ENCODE measurements around the gene RNF31. TPM values are rescaled to one million over a fixed set of nuclear protein-coding genes. Genes with fewer than 3 reads are reported as not detected.

RNF31 gene
- total and polyA plus RNA-seq, 4 experiments from 2014 or later, result 44.3 to 113 (median 91.8) TPM

GRCh38 chr14:24123424-24124417, 23.6 kb upstream of the RNF31 start:
- ChIA-PET CTCF (ENCODE audit: partially characterized antibody) (interaction anchor here (1.3 to 3.7 kb wide), 3 partner anchors 13 to 184 kb away, joined by 4 to 14 read pairs (median 6); partner anchors contain the start of genes CIDEB and PSME1), POLR2A (ENCODE audit: partially characterized antibody) (interaction anchor here (1.3 to 1.6 kb wide), 3 partner anchors 9 to 12 kb away, joined by 4 to 5 read pairs (median 4); partner anchors contain the start of gene PSME1)
- no peak for DNase-seq
- Mint-ChIP-seq H3K4me3 (no peak overlapping the region), H3K36me3 (peaks cover 43 to 44% of the 10 kb centered on the region in 2 donors), H3K27ac (peak overlapping the region in 5 of 7 donors; percentile 9 to 61 (median 51)), H3K9me3 (no peaks in the 10 kb centered on the region), H3K4me1 (peaks cover 2 to 6% (median 4%) of the 10 kb centered on the region in 4 donors), H3K27me3 (no peaks in the 10 kb centered on the region)
- Histone ChIP-seq H3K4me1 (ENCODE audit: insufficient read depth, low read length) (no peaks in the 10 kb centered on the region), H3K27ac (ENCODE audit: low read depth, low read length) (no peak overlapping the region), H3K9me3 (ENCODE audit: control insufficient read depth in 1 of 2, low read length in 2 of 2) (no peaks in the 10 kb centered on the region), H3K27me3 (ENCODE audit: insufficient read depth, low read length) (no peaks in the 10 kb centered on the region), H3K4me3 (ENCODE audit: low read length in 2 of 2) (no peak overlapping the region), H3K36me3 (ENCODE audit: insufficient read depth, low read length) (peaks cover 47% of the 10 kb centered on the region)
- intact Hi-C loops (cut with micrococcal nuclease), result no loop called here

DNA sequence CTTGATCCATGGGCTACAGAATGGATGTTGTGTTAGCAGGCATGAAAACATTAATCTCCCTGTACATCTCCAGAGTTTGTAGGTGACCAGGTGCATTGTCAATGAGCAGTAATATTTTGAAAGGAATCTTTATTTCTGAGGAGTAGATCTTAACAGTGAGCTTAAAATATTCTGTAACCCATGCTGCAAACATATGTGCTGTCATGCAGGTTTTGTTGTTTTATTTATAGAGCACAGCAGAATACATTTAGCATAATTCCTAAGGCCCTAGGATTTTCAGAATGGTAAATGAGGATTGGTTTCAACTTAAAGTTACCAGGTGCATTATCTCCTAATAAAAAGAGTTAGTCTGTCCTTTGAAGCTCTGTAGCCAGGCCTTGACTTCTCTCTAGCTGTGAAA, 20.4 kb upstream of the RNF31 start:
- DNase-seq, result no peak
- Histone ChIP-seq H3K36me3 (ENCODE audit: insufficient read depth, low read length) (peaks cover 19% of the 10 kb centered on the region), H3K27me3 (ENCODE audit: insufficient read depth, low read length) (no peaks in the 10 kb centered on the region), H3K4me1 (ENCODE audit: insufficient read depth, low read length) (peaks cover 4% of the 10 kb centered on the region), H3K4me3 (ENCODE audit: low read length in 2 of 2) (no peak overlapping the region), H3K27ac (ENCODE audit: low read depth, low read length) (no peak overlapping the region), H3K9me3 (ENCODE audit: control insufficient read depth in 1 of 2, low read length in 2 of 2) (no peaks in the 10 kb centered on the region)
- POLR2A ChIA-PET (ENCODE audit: partially characterized antibody), result interaction anchor here (1.1 to 16.1 kb wide), 4 partner anchors 9 to 20 kb away, joined by 3 to 347 read pairs (median 8); partner anchors contain the start of genes DCAF11, EMC9, NRL and PSME1
- H3K27me3 Mint-ChIP-seq, result no peaks in the 10 kb centered on the region
- no peak overlapping the region for H3K4me3 Mint-ChIP-seq
- CTCF ChIA-PET (ENCODE audit: partially characterized antibody), result interaction anchor here (0.9 to 3.7 kb wide), 3 partner anchors 11 to 74 kb away, joined by 3 to 14 read pairs (median 7); no protein-coding TSS in a partner anchor
- peaks cover 20 to 21% of the 10 kb centered on the region in 2 donors for H3K36me3 Mint-ChIP-seq
- intact Hi-C loops (cut with micrococcal nuclease), result no loop called here
- H3K27ac Mint-ChIP-seq, result peak overlapping the region in 1 of 7 donors; percentile 57
- H3K4me1 Mint-ChIP-seq, result peaks cover 3 to 13% (median 8%) of the 10 kb centered on the region in 4 donors
- no peaks in the 10 kb centered on the region for H3K9me3 Mint-ChIP-seq

DNA sequence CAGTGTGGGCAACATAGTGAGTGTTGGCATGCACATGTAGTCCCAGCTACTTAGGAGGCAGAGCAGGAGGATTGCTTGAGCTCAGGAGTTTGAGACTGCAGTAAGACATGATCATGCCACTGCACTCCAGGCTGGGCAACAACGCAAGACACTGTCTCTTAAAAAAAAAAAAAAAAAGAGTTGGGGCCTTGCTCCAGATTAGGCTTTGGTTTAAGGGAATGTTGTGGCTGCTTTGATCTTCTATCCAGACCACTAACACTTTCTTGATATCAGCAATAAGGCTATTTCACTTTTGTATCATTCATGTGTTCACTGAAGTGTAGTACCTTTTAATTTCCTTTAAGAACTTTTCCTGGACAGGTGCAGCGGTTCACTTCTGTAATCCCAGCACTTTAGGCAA, 19.6 kb upstream of the RNF31 start:
- Mint-ChIP-seq H3K27me3 (no peaks in the 10 kb centered on the region), H3K9me3 (peaks cover 0 to 2% (median 0%) of the 10 kb centered on the region in 8 donors), H3K36me3 (peaks cover 15 to 18% of the 10 kb centered on the region in 2 donors), H3K4me1 (peaks cover 10 to 20% (median 13%) of the 10 kb centered on the region in 4 donors), H3K4me3 (no peak overlapping the region), H3K27ac (peak overlapping the region in 1 of 7 donors; percentile 29)
- ChIA-PET POLR2A (ENCODE audit: partially characterized antibody) (interaction anchor here (1.1 to 16.1 kb wide), 4 partner anchors 8 to 20 kb away, joined by 3 to 347 read pairs (median 8); partner anchors contain the start of genes DCAF11, EMC9, NRL and PSME1), CTCF (ENCODE audit: partially characterized antibody) (interaction anchor here (0.9 kb wide), 1 partner anchor 11 kb away, joined by 7 read pairs; no protein-coding TSS in a partner anchor)
- intact Hi-C loops (cut with micrococcal nuclease), result no loop called here
- Histone ChIP-seq H3K27me3 (ENCODE audit: insufficient read depth, low read length) (no peaks in the 10 kb centered on the region), H3K4me1 (ENCODE audit: insufficient read depth, low read length) (peaks cover 11% of the 10 kb centered on the region), H3K27ac (ENCODE audit: low read depth, low read length) (no peak overlapping the region), H3K4me3 (ENCODE audit: low read length in 2 of 2) (no peak overlapping the region), H3K9me3 (ENCODE audit: control insufficient read depth in 1 of 2, low read length in 2 of 2) (no peaks in the 10 kb centered on the region), H3K36me3 (ENCODE audit: insufficient read depth, low read length) (peaks cover 14% of the 10 kb centered on the region)
- no peak for DNase-seq

DNA sequence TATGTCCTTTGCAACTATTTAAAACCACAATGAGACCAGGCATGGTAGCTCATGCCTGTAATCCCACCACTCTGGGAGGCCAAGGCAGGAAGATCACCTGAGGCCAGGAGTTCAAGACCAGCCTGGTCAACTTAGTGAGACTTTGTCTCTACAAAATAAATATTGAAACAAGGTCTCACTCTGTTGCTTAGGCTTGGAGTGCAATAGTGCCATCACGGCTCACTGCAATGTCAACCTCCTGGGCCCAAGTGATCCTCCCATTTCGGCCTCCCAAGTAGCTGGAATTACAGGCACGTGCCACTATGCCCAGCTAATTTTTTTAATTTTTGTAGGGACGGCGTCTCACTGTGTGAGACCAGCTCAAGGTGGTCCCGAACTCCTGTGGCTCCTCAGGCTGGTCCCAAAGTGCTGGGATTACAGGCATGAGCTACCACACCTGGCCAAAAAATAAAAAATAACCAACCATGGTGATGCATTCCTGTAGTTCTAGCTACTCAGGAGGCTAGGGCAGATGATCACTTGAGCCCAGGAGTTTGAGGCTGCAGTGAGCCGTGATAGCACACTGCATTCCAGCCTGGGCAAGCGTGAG, 17.8 kb upstream of the RNF31 start:
- Histone ChIP-seq H3K36me3 (ENCODE audit: insufficient read depth, low read length) (no peaks in the 10 kb centered on the region), H3K27me3 (ENCODE audit: insufficient read depth, low read length) (no peaks in the 10 kb centered on the region), H3K9me3 (ENCODE audit: control insufficient read depth in 1 of 2, low read length in 2 of 2) (no peaks in the 10 kb centered on the region), H3K4me3 (ENCODE audit: low read length in 2 of 2) (no peak overlapping the region), H3K27ac (ENCODE audit: low read depth, low read length) (no peak overlapping the region), H3K4me1 (ENCODE audit: insufficient read depth, low read length) (peaks cover 17% of the 10 kb centered on the region)
- no peak overlapping the region for H3K4me3 Mint-ChIP-seq
- intact Hi-C loops (cut with micrococcal nuclease), result no loop called here
- H3K36me3 Mint-ChIP-seq, result peaks cover 3% of the 10 kb centered on the region in 2 donors
- no peaks in the 10 kb centered on the region for H3K27me3 Mint-ChIP-seq
- POLR2A ChIA-PET (ENCODE audit: partially characterized antibody), result interaction anchor here (16.1 kb wide), 1 partner anchor 12 kb away, joined by 347 read pairs; the partner anchor contains the start of genes DCAF11 and NRL
- H3K9me3 Mint-ChIP-seq, result peaks cover 0 to 2% (median 0%) of the 10 kb centered on the region in 8 donors
- CTCF ChIA-PET (ENCODE audit: partially characterized antibody), result interaction anchor here (0.6 to 0.9 kb wide), 2 partner anchors 32 to 68 kb away, joined by 3 read pairs; partner anchors contain the start of gene IRF9
- H3K27ac Mint-ChIP-seq, result no peak overlapping the region
- no peak for DNase-seq
- peaks cover 16 to 26% (median 18%) of the 10 kb centered on the region in 4 donors for H3K4me1 Mint-ChIP-seq

- intact Hi-C loops (cut with micrococcal nuclease), result no loop called here
- Mint-ChIP-seq H3K4me1 (peaks cover 18 to 30% (median 23%) of the 10 kb centered on the region in 4 donors), H3K27ac (peak within 1 kb of the TSS in 6 of 7 donors; percentile 54 to 85 (median 70)), H3K36me3 (peaks cover under 1% of the 10 kb centered on the region in 2 donors), H3K4me3 (peak within 1 kb of the TSS in 2 of 8 donors; percentile 10 to 48), H3K9me3 (peaks cover 0 to 2% (median 0%) of the 10 kb centered on the region in 8 donors), H3K27me3 (no peaks in the 10 kb centered on the region)
- no peak within 1 kb of the TSS for H3K27ac ChIP-seq (ENCODE audit: low read depth, low read length)
- H3K9me3 ChIP-seq (ENCODE audit: control insufficient read depth in 1 of 2, low read length in 2 of 2), result no peaks in the 10 kb centered on the region
- no peaks in the 10 kb centered on the region for H3K36me3 ChIP-seq (ENCODE audit: insufficient read depth, low read length)
- peaks cover 21% of the 10 kb centered on the region for H3K4me1 ChIP-seq (ENCODE audit: insufficient read depth, low read length)
- CTCF ChIA-PET (ENCODE audit: partially characterized antibody), result interaction anchor here (0.9 kb wide), 1 partner anchor 31 kb away, joined by 3 read pairs; the partner anchor contains the start of gene IRF9
- H3K27me3 ChIP-seq (ENCODE audit: insufficient read depth, low read length), result no peaks in the 10 kb centered on the region
- no peak within 1 kb of the TSS for H3K4me3 ChIP-seq (ENCODE audit: low read length in 2 of 2)
- POLR2A ChIA-PET (ENCODE audit: partially characterized antibody), result interaction anchor here (16.1 kb wide), 1 partner anchor 13 kb away, joined by 347 read pairs; the partner anchor contains the start of genes DCAF11 and NRL
- DNase-seq, result no peak
These were observed 16.9 kb upstream of the RNF31 start, which contains the start of gene FITM1 for GRCh38 chr14:24130380-24130716. FITM1 (plus strand) TSS chr14:24130659; CDS start chr14:24131564, 905 bp downstream.

- no peak for DNase-seq
- Histone ChIP-seq H3K9me3 (ENCODE audit: control insufficient read depth in 1 of 2, low read length in 2 of 2) (no peaks in the 10 kb centered on the region), H3K36me3 (ENCODE audit: insufficient read depth, low read length) (no peaks in the 10 kb centered on the region), H3K4me1 (ENCODE audit: insufficient read depth, low read length) (peaks cover 24% of the 10 kb centered on the region), H3K27ac (ENCODE audit: low read depth, low read length) (no peak overlapping the region), H3K27me3 (ENCODE audit: insufficient read depth, low read length) (no peaks in the 10 kb centered on the region), H3K4me3 (ENCODE audit: low read length in 2 of 2) (no peak overlapping the region)
- POLR2A ChIA-PET (ENCODE audit: partially characterized antibody), result interaction anchor here (1.1 to 16.1 kb wide), 4 partner anchors 10 to 31 kb away, joined by 3 to 347 read pairs (median 13); partner anchors contain the start of genes DCAF11, EMC9, IRF9 and NRL
- peaks cover 0 to 2% (median 0%) of the 10 kb centered on the region in 8 donors for H3K9me3 Mint-ChIP-seq
- H3K27me3 Mint-ChIP-seq, result no peaks in the 10 kb centered on the region
- peaks cover 20 to 34% (median 25%) of the 10 kb centered on the region in 4 donors for H3K4me1 Mint-ChIP-seq
- intact Hi-C loops (cut with micrococcal nuclease), result no loop called here
- peak overlapping the region in 2 of 8 donors; percentile 10 to 48 for H3K4me3 Mint-ChIP-seq
- H3K36me3 Mint-ChIP-seq, result peaks cover 0 to 2% of the 10 kb centered on the region in 2 donors
- peak overlapping the region in 6 of 7 donors; percentile 22 to 79 (median 64) for H3K27ac Mint-ChIP-seq
- CTCF ChIA-PET (ENCODE audit: partially characterized antibody), result interaction anchor here (1.2 to 2.1 kb wide), 2 partner anchors 22 to 73 kb away, joined by 4 to 5 read pairs; no protein-coding TSS in a partner anchor
These were observed 16.4 kb upstream of the RNF31 start for GRCh38 chr14:24130717-24131548.
